H1 (cell line): ENCODE results near the gene ZNF831. TPM values are rescaled to one million over a fixed set of nuclear protein-coding genes. Genes with fewer than 3 reads are reported as not detected.

ENCODE experiments used
- HDAC6 ChIP-seq: IDR thresholded peaks from one replicate; pipeline ENCODE4 v1.7.1; 2012; ENCODE audit warnings: low read depth, mild to moderate bottlenecking, inconsistent platforms, low read length, moderate library complexity
- TBP ChIP-seq: IDR thresholded peaks from 2 replicates; pipeline ENCODE4 v1.6.1; 2011; ENCODE audit warnings: low read depth, low read length, improper control_type of control experiment
- TCF12 ChIP-seq: IDR thresholded peaks from 2 replicates; pipeline ENCODE4 v1.6.1; 2011; ENCODE audit warnings: low read depth, mild to moderate bottlenecking, low read length
- polyA plus RNA-seq, 7 experiments: library from polyadenylated mRNA; depleted of rRNA in 3 of 7; stranded (reverse) in 5 of 7; unstranded in 2 of 7; fragments of >200 nt in 5 of 7; fragments of 200-250 nt in 2 of 7; gene quantifications; 1 replicate in 5 of 7; 2 replicates in 1 of 7; 4 replicates in 1 of 7; pipeline versions ENCODE4 v1.2.1 to v1.2.3, GENCODE V29; 2011 to 2013; ENCODE audit warnings: missing spikeins in 2 of 7, mixed read lengths in 2 of 7
- total RNA-seq: library from RNA; stranded (reverse); fragmentation: NEBNext Ultra II Directional; extraction: Animal tissue kit (Norgen Biotek cat#: 25700); gene quantifications from 2 replicates; pipeline ENCODE4 v1.2.1, GENCODE V29; 2021
- TF ChIP-seq, protein P1 (sequence below): fragments of 300-600 bp; sonication (generic); IDR thresholded peaks from 2 replicates; pipeline ENCODE4 v1.7.1; 2012; ENCODE audit warnings: low read length, moderate library complexity, mild to moderate bottlenecking, inconsistent platforms; ENCODE audit not compliant: insufficient replicate concordance
- TF ChIP-seq, protein P2 (sequence below), 3 experiments: IDR thresholded peaks; 1 replicate in 2 of 3; 2 replicates in 1 of 3; pipeline versions ENCODE4 v1.5.1 to v1.6.1; 2011; ENCODE audit warnings: low read length in 3 of 3, mild to moderate bottlenecking in 3 of 3, inconsistent platforms in 2 of 3, low read depth in 1 of 3, moderate library complexity in 1 of 3; ENCODE audit not compliant: insufficient read depth in 1 of 3; ENCODE audit errors: control extremely low read depth in 1 of 3
- TF ChIP-seq, protein P3 (sequence below): IDR thresholded peaks from 2 replicates; pipeline ENCODE4 v1.6.1; 2011; ENCODE audit warnings: low read depth, mild to moderate bottlenecking, low read length; ENCODE audit not compliant: insufficient read depth

Gene ZNF831
- total and polyA plus RNA-seq, 2 of the 8 experiments (the other 6 are each of a cell fraction or from before 2014, with no cell fraction given), result not detected

DNA sequence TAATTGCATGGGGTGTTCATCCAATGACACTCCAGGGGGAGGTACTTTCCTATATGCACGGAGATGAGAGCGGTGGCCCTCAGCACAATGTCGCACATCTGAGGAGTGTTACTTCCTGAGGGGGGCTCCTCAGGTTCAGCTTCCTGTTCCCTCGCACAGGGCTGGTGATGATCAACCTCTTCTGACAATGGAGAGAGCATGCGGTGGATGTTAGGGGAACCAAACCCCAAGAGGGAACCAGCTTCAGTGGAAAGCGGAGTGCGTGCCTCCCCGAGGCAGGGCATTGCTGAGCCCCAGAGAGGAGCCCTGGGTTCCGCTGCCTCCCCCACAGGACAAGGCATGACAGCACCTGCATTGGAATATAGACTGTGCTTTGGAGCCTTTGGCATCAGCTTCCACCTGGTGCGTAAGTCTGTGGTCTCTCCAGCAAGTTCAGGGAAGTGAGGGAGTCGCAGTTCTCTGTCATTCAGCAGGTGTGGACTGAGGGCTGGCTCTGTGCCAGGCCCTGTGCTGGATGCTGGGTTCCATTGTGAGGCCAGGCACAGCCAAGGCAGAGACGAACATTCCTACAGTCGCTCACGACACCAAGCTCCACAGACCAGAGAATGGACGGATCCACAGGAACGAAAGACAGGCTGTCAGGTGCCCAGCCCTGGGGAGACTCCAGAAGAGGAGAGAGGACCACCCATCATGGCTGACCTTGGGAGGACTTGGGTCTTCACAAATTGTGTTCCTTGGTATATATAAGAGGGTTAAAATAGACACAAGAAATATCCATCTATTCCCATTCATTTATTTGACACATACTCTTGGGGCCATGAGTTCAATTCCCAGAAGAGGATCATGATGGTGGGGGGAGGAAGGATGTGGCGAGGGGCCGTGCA is 3.9 kb upstream of the ZNF831 start (continued):
- TF ChIP-seq, protein P1, sequence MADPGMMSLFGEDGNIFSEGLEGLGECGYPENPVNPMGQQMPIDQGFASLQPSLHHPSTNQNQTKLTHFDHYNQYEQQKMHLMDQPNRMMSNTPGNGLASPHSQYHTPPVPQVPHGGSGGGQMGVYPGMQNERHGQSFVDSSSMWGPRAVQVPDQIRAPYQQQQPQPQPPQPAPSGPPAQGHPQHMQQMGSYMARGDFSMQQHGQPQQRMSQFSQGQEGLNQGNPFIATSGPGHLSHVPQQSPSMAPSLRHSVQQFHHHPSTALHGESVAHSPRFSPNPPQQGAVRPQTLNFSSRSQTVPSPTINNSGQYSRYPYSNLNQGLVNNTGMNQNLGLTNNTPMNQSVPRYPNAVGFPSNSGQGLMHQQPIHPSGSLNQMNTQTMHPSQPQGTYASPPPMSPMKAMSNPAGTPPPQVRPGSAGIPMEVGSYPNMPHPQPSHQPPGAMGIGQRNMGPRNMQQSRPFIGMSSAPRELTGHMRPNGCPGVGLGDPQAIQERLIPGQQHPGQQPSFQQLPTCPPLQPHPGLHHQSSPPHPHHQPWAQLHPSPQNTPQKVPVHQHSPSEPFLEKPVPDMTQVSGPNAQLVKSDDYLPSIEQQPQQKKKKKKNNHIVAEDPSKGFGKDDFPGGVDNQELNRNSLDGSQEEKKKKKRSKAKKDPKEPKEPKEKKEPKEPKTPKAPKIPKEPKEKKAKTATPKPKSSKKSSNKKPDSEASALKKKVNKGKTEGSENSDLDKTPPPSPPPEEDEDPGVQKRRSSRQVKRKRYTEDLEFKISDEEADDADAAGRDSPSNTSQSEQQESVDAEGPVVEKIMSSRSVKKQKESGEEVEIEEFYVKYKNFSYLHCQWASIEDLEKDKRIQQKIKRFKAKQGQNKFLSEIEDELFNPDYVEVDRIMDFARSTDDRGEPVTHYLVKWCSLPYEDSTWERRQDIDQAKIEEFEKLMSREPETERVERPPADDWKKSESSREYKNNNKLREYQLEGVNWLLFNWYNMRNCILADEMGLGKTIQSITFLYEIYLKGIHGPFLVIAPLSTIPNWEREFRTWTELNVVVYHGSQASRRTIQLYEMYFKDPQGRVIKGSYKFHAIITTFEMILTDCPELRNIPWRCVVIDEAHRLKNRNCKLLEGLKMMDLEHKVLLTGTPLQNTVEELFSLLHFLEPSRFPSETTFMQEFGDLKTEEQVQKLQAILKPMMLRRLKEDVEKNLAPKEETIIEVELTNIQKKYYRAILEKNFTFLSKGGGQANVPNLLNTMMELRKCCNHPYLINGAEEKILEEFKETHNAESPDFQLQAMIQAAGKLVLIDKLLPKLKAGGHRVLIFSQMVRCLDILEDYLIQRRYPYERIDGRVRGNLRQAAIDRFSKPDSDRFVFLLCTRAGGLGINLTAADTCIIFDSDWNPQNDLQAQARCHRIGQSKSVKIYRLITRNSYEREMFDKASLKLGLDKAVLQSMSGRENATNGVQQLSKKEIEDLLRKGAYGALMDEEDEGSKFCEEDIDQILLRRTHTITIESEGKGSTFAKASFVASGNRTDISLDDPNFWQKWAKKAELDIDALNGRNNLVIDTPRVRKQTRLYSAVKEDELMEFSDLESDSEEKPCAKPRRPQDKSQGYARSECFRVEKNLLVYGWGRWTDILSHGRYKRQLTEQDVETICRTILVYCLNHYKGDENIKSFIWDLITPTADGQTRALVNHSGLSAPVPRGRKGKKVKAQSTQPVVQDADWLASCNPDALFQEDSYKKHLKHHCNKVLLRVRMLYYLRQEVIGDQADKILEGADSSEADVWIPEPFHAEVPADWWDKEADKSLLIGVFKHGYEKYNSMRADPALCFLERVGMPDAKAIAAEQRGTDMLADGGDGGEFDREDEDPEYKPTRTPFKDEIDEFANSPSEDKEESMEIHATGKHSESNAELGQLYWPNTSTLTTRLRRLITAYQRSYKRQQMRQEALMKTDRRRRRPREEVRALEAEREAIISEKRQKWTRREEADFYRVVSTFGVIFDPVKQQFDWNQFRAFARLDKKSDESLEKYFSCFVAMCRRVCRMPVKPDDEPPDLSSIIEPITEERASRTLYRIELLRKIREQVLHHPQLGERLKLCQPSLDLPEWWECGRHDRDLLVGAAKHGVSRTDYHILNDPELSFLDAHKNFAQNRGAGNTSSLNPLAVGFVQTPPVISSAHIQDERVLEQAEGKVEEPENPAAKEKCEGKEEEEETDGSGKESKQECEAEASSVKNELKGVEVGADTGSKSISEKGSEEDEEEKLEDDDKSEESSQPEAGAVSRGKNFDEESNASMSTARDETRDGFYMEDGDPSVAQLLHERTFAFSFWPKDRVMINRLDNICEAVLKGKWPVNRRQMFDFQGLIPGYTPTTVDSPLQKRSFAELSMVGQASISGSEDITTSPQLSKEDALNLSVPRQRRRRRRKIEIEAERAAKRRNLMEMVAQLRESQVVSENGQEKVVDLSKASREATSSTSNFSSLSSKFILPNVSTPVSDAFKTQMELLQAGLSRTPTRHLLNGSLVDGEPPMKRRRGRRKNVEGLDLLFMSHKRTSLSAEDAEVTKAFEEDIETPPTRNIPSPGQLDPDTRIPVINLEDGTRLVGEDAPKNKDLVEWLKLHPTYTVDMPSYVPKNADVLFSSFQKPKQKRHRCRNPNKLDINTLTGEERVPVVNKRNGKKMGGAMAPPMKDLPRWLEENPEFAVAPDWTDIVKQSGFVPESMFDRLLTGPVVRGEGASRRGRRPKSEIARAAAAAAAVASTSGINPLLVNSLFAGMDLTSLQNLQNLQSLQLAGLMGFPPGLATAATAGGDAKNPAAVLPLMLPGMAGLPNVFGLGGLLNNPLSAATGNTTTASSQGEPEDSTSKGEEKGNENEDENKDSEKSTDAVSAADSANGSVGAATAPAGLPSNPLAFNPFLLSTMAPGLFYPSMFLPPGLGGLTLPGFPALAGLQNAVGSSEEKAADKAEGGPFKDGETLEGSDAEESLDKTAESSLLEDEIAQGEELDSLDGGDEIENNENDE, result no peak
- TF ChIP-seq TBP (no peak), HDAC6 (no peak), TCF12 (no peak)
- TF ChIP-seq, protein P2, sequence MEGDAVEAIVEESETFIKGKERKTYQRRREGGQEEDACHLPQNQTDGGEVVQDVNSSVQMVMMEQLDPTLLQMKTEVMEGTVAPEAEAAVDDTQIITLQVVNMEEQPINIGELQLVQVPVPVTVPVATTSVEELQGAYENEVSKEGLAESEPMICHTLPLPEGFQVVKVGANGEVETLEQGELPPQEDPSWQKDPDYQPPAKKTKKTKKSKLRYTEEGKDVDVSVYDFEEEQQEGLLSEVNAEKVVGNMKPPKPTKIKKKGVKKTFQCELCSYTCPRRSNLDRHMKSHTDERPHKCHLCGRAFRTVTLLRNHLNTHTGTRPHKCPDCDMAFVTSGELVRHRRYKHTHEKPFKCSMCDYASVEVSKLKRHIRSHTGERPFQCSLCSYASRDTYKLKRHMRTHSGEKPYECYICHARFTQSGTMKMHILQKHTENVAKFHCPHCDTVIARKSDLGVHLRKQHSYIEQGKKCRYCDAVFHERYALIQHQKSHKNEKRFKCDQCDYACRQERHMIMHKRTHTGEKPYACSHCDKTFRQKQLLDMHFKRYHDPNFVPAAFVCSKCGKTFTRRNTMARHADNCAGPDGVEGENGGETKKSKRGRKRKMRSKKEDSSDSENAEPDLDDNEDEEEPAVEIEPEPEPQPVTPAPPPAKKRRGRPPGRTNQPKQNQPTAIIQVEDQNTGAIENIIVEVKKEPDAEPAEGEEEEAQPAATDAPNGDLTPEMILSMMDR (IDR thresholded peaks at IDR 0.05; ENCODE audit: control extremely low read depth in 1 of 3, insufficient read depth in 1 of 3, low read depth in 1 of 3, low read length in 3 of 3), result no peak
- TF ChIP-seq, protein P3, sequence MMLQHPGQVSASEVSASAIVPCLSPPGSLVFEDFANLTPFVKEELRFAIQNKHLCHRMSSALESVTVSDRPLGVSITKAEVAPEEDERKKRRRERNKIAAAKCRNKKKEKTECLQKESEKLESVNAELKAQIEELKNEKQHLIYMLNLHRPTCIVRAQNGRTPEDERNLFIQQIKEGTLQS, result no peak
